AG09319 (cell line): ENCODE measurements around the gene CGNL1.

Source experiments
- DNase-seq: peaks from one replicate; pipeline ENCODE4 v3.0.0-alpha.2; 2010; ENCODE audit warnings: low read depth; ENCODE audit errors: extremely low read depth
- CTCF ChIP-seq: IDR thresholded peaks from 2 replicates; pipeline ENCODE4 v1.5.1; 2011; ENCODE audit warnings: low read depth, mild to moderate bottlenecking, inconsistent platforms, low read length, moderate library complexity

Gene CGNL1

GRCh38 chr15:57421551-57421950 lies 45.2 kb downstream of the CGNL1 start:
- no peak for DNase-seq
- no peak for TF ChIP-seq CTCF

- no peak for DNase-seq
Measured at GRCh38 chr15:57422113-57422754, 45.9 kb downstream of the CGNL1 start.

GRCh38 chr15:57423599-57424140 lies 47.4 kb downstream of the CGNL1 start:
- no peak for TF ChIP-seq CTCF
- DNase-seq = no peak

More at GRCh38 chr15:57422113-57422754, 45.9 kb downstream of the CGNL1 start:
- TF ChIP-seq CTCF = no peak

- no peak for TF ChIP-seq CTCF
- no peak for DNase-seq
Measured at GRCh38 chr15:57424628-57425405, 48.5 kb downstream of the CGNL1 start.

GRCh38 chr15:57425842-57426241 lies 49.5 kb downstream of the CGNL1 start:
- TF ChIP-seq CTCF = no peak
- DNase-seq = no peak

- TF ChIP-seq CTCF = no peak
- DNase-seq = peak; percentile 3
Measured at GRCh38 chr15:57427367-57427821, 51.1 kb downstream of the CGNL1 start.

- DNase-seq = no peak
- TF ChIP-seq CTCF = no peak
Measured at GRCh38 chr15:57432141-57432741, 55.9 kb downstream of the CGNL1 start.
